Measurements from ENCODE around the gene PPP2R1B. TPM values are rescaled to one million over a fixed set of nuclear protein-coding genes. Genes with fewer than 3 reads are reported as not detected.
A peak's percentile ranks its signal among the peaks of the same experiment; 100 is the strongest.

The PPP2R1B gene
- total RNA-seq, 1 experiment from 2014 or later: 105 TPM

DNA sequence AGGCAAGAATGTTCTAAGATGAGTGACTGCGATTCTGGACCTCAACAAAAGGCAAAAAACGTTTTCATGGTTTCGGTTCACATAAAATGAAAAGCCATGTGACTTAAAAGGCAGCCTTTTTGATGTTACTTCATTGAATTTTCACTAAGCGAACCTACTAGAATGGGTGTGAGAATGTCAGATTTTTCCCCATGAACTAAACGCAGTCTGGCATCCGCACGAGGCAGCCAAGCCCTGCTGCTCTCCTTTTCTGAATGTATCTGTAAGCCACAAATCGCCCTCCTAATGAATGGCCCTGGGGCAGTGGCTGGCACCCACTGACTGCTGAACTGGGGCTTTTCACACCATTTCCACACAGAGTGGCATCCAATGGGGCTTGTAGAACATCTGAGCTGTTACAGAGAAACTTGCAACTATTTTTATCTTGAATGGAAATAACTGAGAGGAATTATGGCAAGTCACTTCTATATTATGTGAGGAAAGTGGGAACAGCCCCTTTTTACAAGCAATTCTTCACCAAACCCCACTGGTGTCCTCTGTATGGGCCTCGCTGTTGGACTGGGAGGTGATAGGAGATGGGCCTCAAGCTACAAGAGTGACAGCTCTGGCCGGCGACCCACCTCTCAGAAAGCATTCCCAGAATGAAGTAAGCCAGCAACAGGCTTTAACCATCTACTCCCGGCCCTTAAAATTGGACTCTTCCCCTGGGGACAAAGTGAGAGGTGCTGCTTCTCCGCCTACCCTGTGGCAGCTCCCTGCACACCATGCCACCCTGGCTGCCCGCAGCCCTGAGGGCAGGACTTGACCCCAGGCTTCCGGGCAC lies 29.4 kb downstream of the PPP2R1B start:
- Histone ChIP-seq H4K5ac (ENCODE audit: insufficient read length, low read depth, low read length) (no peak overlapping the region), H2BK15ac (ENCODE audit: low read depth, low read length) (no peak overlapping the region), H2BK5ac (ENCODE audit: insufficient read length, low read length) (no peak overlapping the region), H3K23ac (ENCODE audit: insufficient read length, low read depth, low read length) (no peak overlapping the region), H3K4me2 (ENCODE audit: insufficient read depth, insufficient read length, low read length) (no peak overlapping the region), H4K8ac (replicated peaks; ENCODE audit: insufficient read length, low read depth, low read length) (no peak overlapping the region), H3K79me2 (ENCODE audit: insufficient read depth, low read length) (no peaks in the 10 kb centered on the region), H3K27ac (ENCODE audit: insufficient read length, low read depth, low read length) (no peak overlapping the region), H3K4ac (ENCODE audit: low read depth, low read length) (no peak overlapping the region), H2AFZ (ENCODE audit: low read length) (no peak overlapping the region), H3K23me2 (ENCODE audit: insufficient read length, low read depth, low read length, poor library complexity, severe bottlenecking) (no peaks in the 10 kb centered on the region), H3K18ac (ENCODE audit: insufficient read length, low read depth, low read length) (no peak overlapping the region), H3K79me1 (ENCODE audit: insufficient read depth, low read depth, low read length, poor library complexity, severe bottlenecking) (no peaks in the 10 kb centered on the region), H3K9me3 (ENCODE audit: control insufficient read depth, low read depth, low read length) (no peaks in the 10 kb centered on the region), H3K56ac (ENCODE audit: insufficient read length, low read depth, low read length) (no peak overlapping the region), H2BK12ac (ENCODE audit: insufficient read length, low read depth, low read length) (no peak overlapping the region), H3K4me1 (ENCODE audit: insufficient read depth, low read length) (no peaks in the 10 kb centered on the region), H3K27me3 (ENCODE audit: insufficient read depth, low read length) (no peaks in the 10 kb centered on the region), H4K91ac (ENCODE audit: insufficient read length, low read depth, low read length) (no peak overlapping the region), H3T11ph (ENCODE audit: low read length) (no peak overlapping the region), H3K9ac (ENCODE audit: extremely low read depth, insufficient read length, low read length) (no peak overlapping the region), H2AK5ac (ENCODE audit: insufficient read length, low read length) (no peak overlapping the region), H4K20me1 (ENCODE audit: control insufficient read depth, insufficient read depth, insufficient read length) (no peaks in the 10 kb centered on the region), H3K14ac (ENCODE audit: insufficient read depth, low read length) (no peak overlapping the region), H2BK120ac (ENCODE audit: low read depth, low read length, poor library complexity, severe bottlenecking) (no peak overlapping the region), H2BK20ac (ENCODE audit: low read depth, low read length, poor library complexity, severe bottlenecking) (no peak overlapping the region)
- Mint-ChIP-seq H3K4me3 (no peak overlapping the region), H3K9me3 (no peaks in the 10 kb centered on the region), H3K36me3 (ENCODE audit: insufficient read depth in 1 of 3, low read depth in 3 of 3) (peaks cover 4 to 33% (median 18%) of the 10 kb centered on the region in 3 experiments; a peak in 5 of 7 replicates), H3K4me1 (peaks cover 20 to 45% of the 10 kb centered on the region in 2 experiments), H3K27me3 (ENCODE audit: low read depth) (no peaks in the 10 kb centered on the region), H3K27ac (peak overlapping the region in 1 of 3 experiments; percentile 88; a peak in 1 of 7 replicates)
- DNase-seq: no peak
- TF ChIP-seq, protein P1, sequence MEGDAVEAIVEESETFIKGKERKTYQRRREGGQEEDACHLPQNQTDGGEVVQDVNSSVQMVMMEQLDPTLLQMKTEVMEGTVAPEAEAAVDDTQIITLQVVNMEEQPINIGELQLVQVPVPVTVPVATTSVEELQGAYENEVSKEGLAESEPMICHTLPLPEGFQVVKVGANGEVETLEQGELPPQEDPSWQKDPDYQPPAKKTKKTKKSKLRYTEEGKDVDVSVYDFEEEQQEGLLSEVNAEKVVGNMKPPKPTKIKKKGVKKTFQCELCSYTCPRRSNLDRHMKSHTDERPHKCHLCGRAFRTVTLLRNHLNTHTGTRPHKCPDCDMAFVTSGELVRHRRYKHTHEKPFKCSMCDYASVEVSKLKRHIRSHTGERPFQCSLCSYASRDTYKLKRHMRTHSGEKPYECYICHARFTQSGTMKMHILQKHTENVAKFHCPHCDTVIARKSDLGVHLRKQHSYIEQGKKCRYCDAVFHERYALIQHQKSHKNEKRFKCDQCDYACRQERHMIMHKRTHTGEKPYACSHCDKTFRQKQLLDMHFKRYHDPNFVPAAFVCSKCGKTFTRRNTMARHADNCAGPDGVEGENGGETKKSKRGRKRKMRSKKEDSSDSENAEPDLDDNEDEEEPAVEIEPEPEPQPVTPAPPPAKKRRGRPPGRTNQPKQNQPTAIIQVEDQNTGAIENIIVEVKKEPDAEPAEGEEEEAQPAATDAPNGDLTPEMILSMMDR (conservative IDR thresholded peaks at IDR 0.05): no peak
- WGBS (ENCODE audit: extremely low coverage, insufficient read length, low lambda C conversion rate): no CpG with 5 or more reads among the region's 15 CpGs
